Tibial artery (tissue), 4 donors: ENCODE measurements around the gene OR6C76.
"Not testable (repeated sequence)": the region's sequence is repeated elsewhere in the genome, so short reads cannot be mapped to it uniquely, and the experiment has no call there.

Experiments used
- DNase-seq, 2 donors: peaks; one replicate each; pipeline ENCODE4 v3.0.0-alpha.2; 2019
- H3K27ac ChIP-seq, 2 donors: fragments of 200-600 bp; sonication (generic) in 1 of 2; 1 replicate in 1 of 2; 2 replicates in 1 of 2; pipeline ENCODE4 v1.5.1; 2018 to 2019; ENCODE audit warnings: mild to moderate bottlenecking in 1 of 2
- H3K27me3 ChIP-seq, 2 donors: fragments of 200-600 bp; sonication (generic) in 1 of 2; one replicate each; pipeline versions ENCODE4 v1.5.1 to v1.6.0; 2016 to 2019
- H3K36me3 ChIP-seq, 3 donors: fragments of 200-600 bp; sonication (generic) in 2 of 3; one replicate each; pipeline ENCODE4 v1.5.1; 2016 to 2019; ENCODE audit warnings: mild to moderate bottlenecking in 2 of 3
- H3K4me1 ChIP-seq, 4 donors: fragments of 200-600 bp; sonication (generic) in 2 of 4; 1 replicate in 3 of 4; 2 replicates in 1 of 4; pipeline ENCODE4 v1.5.1; 2016 to 2019
- H3K4me3 ChIP-seq, 2 donors: fragments of 200-600 bp; sonication (generic) in 1 of 2; 1 replicate in 1 of 2; 2 replicates in 1 of 2; pipeline ENCODE4 v1.5.1; 2018 to 2019; ENCODE audit warnings: mild to moderate bottlenecking in 2 of 2
- H3K9me3 ChIP-seq, 3 donors: fragments of 200-600 bp; sonication (generic) in 1 of 3; one replicate each; pipeline ENCODE4 v1.5.1; 2016 to 2019
- CTCF ChIP-seq, 2 experiments: fragments of 200-600 bp in 1 of 2; fragments of 450-650 bp in 1 of 2; IDR thresholded peaks; one replicate each; pipeline ENCODE4 v1.5.1; 2017 to 2019; ENCODE audit warnings: antibody characterized with exemption in 2 of 2, mild to moderate bottlenecking in 1 of 2, moderate library complexity in 1 of 2
- intact Hi-C: fragments of 100-400 bp; cut with DNase I; formaldehyde crosslinking; loops from one replicate; pipeline ENCODE4 v1.15.0; 2023; ENCODE audit warnings: low total_unique reads

Gene OR6C76

GRCh38 chr12:55428331-55429243 is 2.5 kb downstream of the OR6C76 start:
- intact Hi-C loops: no loop called here
- Histone ChIP-seq H3K36me3 (no peaks in the 10 kb centered on the region), H3K4me3 (no peak overlapping the region), H3K27me3 (no peaks in the 10 kb centered on the region), H3K9me3 (no peaks in the 10 kb centered on the region), H3K4me1 (no peaks in the 10 kb centered on the region), H3K27ac (no peak overlapping the region)
- TF ChIP-seq CTCF (IDR thresholded peaks at IDR 0.05): no peak
- DNase-seq: no peak

GRCh38 chr12:55441233-55441632 is 15.2 kb downstream of the OR6C76 start:
- H3K27me3 ChIP-seq, H3K4me3 ChIP-seq, DNase-seq, H3K27ac ChIP-seq, H3K9me3 ChIP-seq, H3K36me3 ChIP-seq, intact Hi-C loops, H3K4me1 ChIP-seq: not testable (repeated sequence)

GRCh38 chr12:55443776-55444175 is 17.7 kb downstream of the OR6C76 start, which contains the start of gene OR6C2:
Gene OR6C2 (plus strand): TSS chr12:55444076. CDS start chr12:55452214, 8,138 bp downstream.
- Histone ChIP-seq H3K4me3 (no peak within 1 kb of the TSS), H3K9me3 (peaks cover 0 to 4% (median 0%) of the 10 kb centered on the region in 3 donors), H3K27me3 (no peaks in the 10 kb centered on the region), H3K36me3 (no peaks in the 10 kb centered on the region), H3K27ac (no peak within 1 kb of the TSS), H3K4me1 (no peaks in the 10 kb centered on the region)
- DNase-seq: no peak
- intact Hi-C loops: no loop called here
- no peak for TF ChIP-seq CTCF (IDR thresholded peaks at IDR 0.05)

GRCh38 chr12:55445357-55445756 is 19.3 kb downstream of the OR6C76 start:
- H3K27me3 ChIP-seq: no peaks in the 10 kb centered on the region
- intact Hi-C loops: no loop called here
- no peak for TF ChIP-seq CTCF (IDR thresholded peaks at IDR 0.05)

GRCh38 chr12:55446326-55446725 is 20.3 kb downstream of the OR6C76 start:
- no peaks in the 10 kb centered on the region for H3K27me3 ChIP-seq
- H3K4me1 ChIP-seq: no peaks in the 10 kb centered on the region
- no peaks in the 10 kb centered on the region for H3K36me3 ChIP-seq
- H3K9me3 ChIP-seq: peaks cover 0 to 3% (median 0%) of the 10 kb centered on the region in 3 donors
- intact Hi-C loops: no loop called here
- no peak overlapping the region for H3K4me3 ChIP-seq
- no peak for DNase-seq
- H3K27ac ChIP-seq: no peak overlapping the region
- no peak for TF ChIP-seq CTCF (IDR thresholded peaks at IDR 0.05)

More at GRCh38 chr12:55445357-55445756, 19.3 kb downstream of the OR6C76 start:
- Histone ChIP-seq H3K36me3 (no peaks in the 10 kb centered on the region), H3K4me1 (no peaks in the 10 kb centered on the region), H3K27ac (no peak overlapping the region), H3K4me3 (no peak overlapping the region), H3K9me3 (peaks cover 0 to 4% (median 0%) of the 10 kb centered on the region in 3 donors)
- DNase-seq: no peak

GRCh38 chr12:55448825-55449224 is 22.8 kb downstream of the OR6C76 start:
- no peak for TF ChIP-seq CTCF (IDR thresholded peaks at IDR 0.05)
- Histone ChIP-seq H3K27ac (no peak overlapping the region), H3K36me3 (no peaks in the 10 kb centered on the region), H3K9me3 (no peaks in the 10 kb centered on the region), H3K27me3 (no peaks in the 10 kb centered on the region), H3K4me3 (no peak overlapping the region), H3K4me1 (no peaks in the 10 kb centered on the region)
- intact Hi-C loops: no loop called here
- no peak for DNase-seq

GRCh38 chr12:55464926-55465325 is 38.9 kb downstream of the OR6C76 start:
- H3K27me3 ChIP-seq, H3K36me3 ChIP-seq, DNase-seq, H3K9me3 ChIP-seq, intact Hi-C loops, H3K4me1 ChIP-seq, H3K27ac ChIP-seq, H3K4me3 ChIP-seq: not testable (repeated sequence)
